WTC11 (cell line): ENCODE data around the gene AP1G2.

Experiments
- ATF6 ChIP-seq: sonication (generic); formaldehyde crosslinking; IDR thresholded peaks from 2 replicates; pipeline ENCODE4 v1.8.1; 2023; ENCODE audit warnings: mild to moderate bottlenecking, missing genetic modification reagents
- CREM ChIP-seq: sonication (generic); formaldehyde crosslinking; IDR thresholded peaks from 2 replicates; pipeline ENCODE4 v1.8.1; 2022; ENCODE audit warnings: mild to moderate bottlenecking, missing genetic modification reagents, moderate library complexity
- CTCF ChIP-seq: fragments of 200-600 bp; IDR thresholded peaks from 2 replicates; pipeline ENCODE4 v1.8.0; 2022; ENCODE audit warnings: antibody characterized with exemption
- PRDM15 ChIP-seq: sonication (generic); formaldehyde crosslinking; IDR thresholded peaks from 2 replicates; pipeline ENCODE4 v1.8.0; 2022; ENCODE audit warnings: missing genetic modification reagents
- SOX15 ChIP-seq: fragments of 250-450 bp; sonication (Bioruptor Pico); IDR thresholded peaks from 2 replicates; pipeline ENCODE4 v1.9.0; 2021; ENCODE audit warnings: mild to moderate bottlenecking
- USF2 ChIP-seq: sonication (generic); formaldehyde crosslinking; IDR thresholded peaks from 2 replicates; pipeline ENCODE4 v1.8.1; 2023; ENCODE audit warnings: mild to moderate bottlenecking, missing genetic modification reagents, moderate library complexity

GRCh38 chr14:23536494-23536893 lies 31.1 kb downstream of the AP1G2 start:
- TF ChIP-seq CTCF: no peak
- no peak for TF ChIP-seq ATF6 (CRISPR knock-in tag)
- no peak for TF ChIP-seq USF2 (CRISPR knock-in tag)
- TF ChIP-seq CREM (CRISPR knock-in tag): no peak
- no peak for TF ChIP-seq SOX15
- no peak for TF ChIP-seq PRDM15 (CRISPR knock-in tag)
